ENCODE data around the gene RNF149. TPM values are rescaled to one million over a fixed set of nuclear protein-coding genes. Genes with fewer than 3 reads are reported as not detected.

The RNF149 gene
- total and polyA plus RNA-seq, 9 of the 15 experiments (the other 6 are each of a cell fraction or from before 2014, with no cell fraction given) = 9.0 to 31.5 (median 22.8) TPM

DNA sequence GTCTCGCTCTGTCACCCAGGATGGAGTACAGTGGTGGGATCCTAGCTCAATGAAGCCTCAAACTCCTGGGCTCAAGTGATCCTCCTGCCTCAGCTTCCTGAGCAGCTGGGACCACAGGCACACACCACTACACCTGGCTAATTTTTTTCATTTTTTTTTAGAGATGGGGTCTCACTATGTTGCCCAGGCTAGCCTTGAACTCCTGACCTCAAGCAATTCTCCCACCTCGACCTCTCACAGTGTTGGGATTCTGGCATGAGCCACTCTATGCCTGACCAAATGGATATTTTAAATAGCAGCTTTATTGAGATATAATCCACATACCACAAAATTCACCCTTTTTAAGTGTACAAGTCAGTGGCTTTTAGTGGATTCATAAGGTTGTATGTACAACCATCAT lies 11.1 kb downstream of the RNF149 start (continued):
- TF ChIP-seq, protein P1, sequence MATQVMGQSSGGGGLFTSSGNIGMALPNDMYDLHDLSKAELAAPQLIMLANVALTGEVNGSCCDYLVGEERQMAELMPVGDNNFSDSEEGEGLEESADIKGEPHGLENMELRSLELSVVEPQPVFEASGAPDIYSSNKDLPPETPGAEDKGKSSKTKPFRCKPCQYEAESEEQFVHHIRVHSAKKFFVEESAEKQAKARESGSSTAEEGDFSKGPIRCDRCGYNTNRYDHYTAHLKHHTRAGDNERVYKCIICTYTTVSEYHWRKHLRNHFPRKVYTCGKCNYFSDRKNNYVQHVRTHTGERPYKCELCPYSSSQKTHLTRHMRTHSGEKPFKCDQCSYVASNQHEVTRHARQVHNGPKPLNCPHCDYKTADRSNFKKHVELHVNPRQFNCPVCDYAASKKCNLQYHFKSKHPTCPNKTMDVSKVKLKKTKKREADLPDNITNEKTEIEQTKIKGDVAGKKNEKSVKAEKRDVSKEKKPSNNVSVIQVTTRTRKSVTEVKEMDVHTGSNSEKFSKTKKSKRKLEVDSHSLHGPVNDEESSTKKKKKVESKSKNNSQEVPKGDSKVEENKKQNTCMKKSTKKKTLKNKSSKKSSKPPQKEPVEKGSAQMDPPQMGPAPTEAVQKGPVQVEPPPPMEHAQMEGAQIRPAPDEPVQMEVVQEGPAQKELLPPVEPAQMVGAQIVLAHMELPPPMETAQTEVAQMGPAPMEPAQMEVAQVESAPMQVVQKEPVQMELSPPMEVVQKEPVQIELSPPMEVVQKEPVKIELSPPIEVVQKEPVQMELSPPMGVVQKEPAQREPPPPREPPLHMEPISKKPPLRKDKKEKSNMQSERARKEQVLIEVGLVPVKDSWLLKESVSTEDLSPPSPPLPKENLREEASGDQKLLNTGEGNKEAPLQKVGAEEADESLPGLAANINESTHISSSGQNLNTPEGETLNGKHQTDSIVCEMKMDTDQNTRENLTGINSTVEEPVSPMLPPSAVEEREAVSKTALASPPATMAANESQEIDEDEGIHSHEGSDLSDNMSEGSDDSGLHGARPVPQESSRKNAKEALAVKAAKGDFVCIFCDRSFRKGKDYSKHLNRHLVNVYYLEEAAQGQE (IDR thresholded peaks at IDR 0.05; ENCODE audit: borderline replicate concordance) = no peak
- TF ChIP-seq, protein P1 (CRISPR knock-in tag; IDR thresholded peaks at IDR 0.05; ENCODE audit: low read depth) = no peak

- ATAC-seq = no peak
- TF ChIP-seq, protein P2, sequence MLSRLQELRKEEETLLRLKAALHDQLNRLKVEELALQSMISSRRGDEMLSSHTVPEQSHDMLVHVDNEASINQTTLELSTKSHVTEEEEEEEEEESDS (CRISPR knock-in tag; IDR thresholded peaks at IDR 0.05) = no peak
- TF ChIP-seq YY1 (IDR thresholded peaks at IDR 0.05; ENCODE audit: borderline replicate concordance in 1 of 3, control insufficient read depth in 1 of 3, extremely low read depth in 1 of 3, insufficient read depth in 3 of 3, insufficient read length in 1 of 3, insufficient replicate concordance in 2 of 3, low read depth in 1 of 3, low read length in 2 of 3) (no peak), NR3C1 (CRISPR knock-in tag; IDR thresholded peaks at IDR 0.05) (no peak)
- TF ChIP-seq, protein P3, sequence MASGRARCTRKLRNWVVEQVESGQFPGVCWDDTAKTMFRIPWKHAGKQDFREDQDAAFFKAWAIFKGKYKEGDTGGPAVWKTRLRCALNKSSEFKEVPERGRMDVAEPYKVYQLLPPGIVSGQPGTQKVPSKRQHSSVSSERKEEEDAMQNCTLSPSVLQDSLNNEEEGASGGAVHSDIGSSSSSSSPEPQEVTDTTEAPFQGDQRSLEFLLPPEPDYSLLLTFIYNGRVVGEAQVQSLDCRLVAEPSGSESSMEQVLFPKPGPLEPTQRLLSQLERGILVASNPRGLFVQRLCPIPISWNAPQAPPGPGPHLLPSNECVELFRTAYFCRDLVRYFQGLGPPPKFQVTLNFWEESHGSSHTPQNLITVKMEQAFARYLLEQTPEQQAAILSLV (tag; IDR thresholded peaks at IDR 0.05) = no peak
- peaks cover 50% of the 10 kb centered on the region for H3K36me3 ChIP-seq (ENCODE audit: control insufficient read depth, insufficient read depth, low read length)
- in situ Hi-C loops (cut with MboI) = no loop called here
- intact Hi-C loops (cut with micrococcal nuclease) = no loop called here
- POLR2A ChIA-PET = interaction anchor here (0.7 to 1.0 kb wide), 3 partner anchors 9 to 129 kb away, joined by 3 read pairs; no protein-coding TSS in a partner anchor
- BruUV-seq (replicated peaks) = no TSS peak
- no peaks in the 10 kb centered on the region for H3K27me3 ChIP-seq (ENCODE audit: control insufficient read depth in 2 of 2, insufficient read depth in 2 of 2, low read length in 2 of 2)
- 98% methylated on average over 5 of the region's 5 CpGs for WGBS (ENCODE audit: insufficient coverage, low coverage, missing lambda C conversion rate)
- H3K4me3 ChIP-seq = no peak overlapping the region
- no peak overlapping the region for H3K27ac ChIP-seq (ENCODE audit: extremely low read depth, low read depth, low read length)
- H3K79me2 ChIP-seq (ENCODE audit: control insufficient read depth, insufficient read depth, low read length) = peaks cover 73% of the 10 kb centered on the region
- FAIRE-seq = no peak
- no peak overlapping the region for H2AFZ ChIP-seq (ENCODE audit: low read depth, low read length)
- H3K9me3 ChIP-seq (replicated peaks; ENCODE audit: control insufficient read depth, insufficient read depth, low read depth, low read length) = no peaks in the 10 kb centered on the region
- no peak overlapping the region for H3K9ac ChIP-seq (ENCODE audit: insufficient read depth in 1 of 2, low read depth in 2 of 2, low read length in 2 of 2)
- no peak overlapping the region for H3K4me2 ChIP-seq (ENCODE audit: insufficient read depth, low read length)
- no peaks in the 10 kb centered on the region; a peak in 1 of 5 replicates for H3K4me1 ChIP-seq (replicated peaks in 1 of 2; ENCODE audit: control insufficient read depth in 2 of 2, insufficient read depth in 2 of 2, low read length in 2 of 2)
- H3K9me1 ChIP-seq (ENCODE audit: control insufficient read depth, insufficient read depth, low read length) = no peaks in the 10 kb centered on the region
- CTCF ChIA-PET (ENCODE audit: low intra/inter-chr PET ratio) = no interaction called here
- no peak for DNase-seq (ENCODE audit: extremely low read depth in 1 of 4, low spot score in 3 of 4)
- peaks cover 10% of the 10 kb centered on the region; the same call in 1 of the 2 replicates for H4K20me1 ChIP-seq (replicated peaks; ENCODE audit: control insufficient read depth, insufficient read depth, low read length)
These were observed 12.1 kb downstream of the RNF149 start for GRCh38 chr2:101296371-101296770.
